GM18870 (cell line): ENCODE results near the gene PPP1R1A.

Source experiments
- ATAC-seq: cut with Tn5 transposase; IDR thresholded peaks from one replicate; pipeline ENCODE4 v1.9.1; 2021; ENCODE audit warnings: moderate library complexity; ENCODE audit not compliant: unreplicated experiment

Gene PPP1R1A

GRCh38 chr12:54538136-54538700 lies 50.2 kb downstream of the PPP1R1A start:
- no peak for ATAC-seq

- ATAC-seq, result no peak
These were observed 53.0 kb downstream of the PPP1R1A start for GRCh38 chr12:54535474-54535873.

GRCh38 chr12:54529581-54529980 lies 58.9 kb downstream of the PPP1R1A start:
- ATAC-seq, result no peak
